GM12878 (cell line): ENCODE results near the gene SLC2A4. TPM values are rescaled to one million over a fixed set of nuclear protein-coding genes. Genes with fewer than 3 reads are reported as not detected.

Source experiments
- ATF7 ChIP-seq: fragments of 450-650 bp; IDR thresholded peaks from 2 replicates; pipeline ENCODE4 v1.6.1; 2016; ENCODE audit warnings: low read depth, mild to moderate bottlenecking
- BMI1 ChIP-seq: fragments of 450-650 bp; IDR thresholded peaks from 2 replicates; pipeline ENCODE4 v1.6.1; 2016; ENCODE audit warnings: mild to moderate bottlenecking, moderate library complexity, borderline replicate concordance
- ESRRA ChIP-seq: IDR thresholded peaks from 2 replicates; pipeline ENCODE4 v1.6.1; 2012; ENCODE audit warnings: mild to moderate bottlenecking, low read length, improper control_type of control experiment
- IRF3 ChIP-seq: fragments of 450-650 bp; IDR thresholded peaks from 2 replicates; pipeline ENCODE4 v1.6.1; 2014; ENCODE audit warnings: mild to moderate bottlenecking
- KDM1A ChIP-seq: fragments of 200-600 bp; sonication (generic); IDR thresholded peaks from 2 replicates; pipeline ENCODE4 v1.6.1; 2016; ENCODE audit warnings: borderline replicate concordance
- MTA2 ChIP-seq: fragments of 450-650 bp; IDR thresholded peaks from 2 replicates; pipeline ENCODE4 v1.6.1; 2016; ENCODE audit warnings: low read depth, mild to moderate bottlenecking, moderate library complexity
- PML ChIP-seq: IDR thresholded peaks from 2 replicates; pipeline ENCODE4 v1.6.1; 2012; ENCODE audit warnings: low read length, inconsistent platforms
- RAD21 ChIP-seq: IDR thresholded peaks from 2 replicates; pipeline ENCODE4 v1.6.1; 2011; ENCODE audit warnings: mild to moderate bottlenecking, low read depth, low read length, moderate library complexity; ENCODE audit not compliant: insufficient read depth
- SPI1 ChIP-seq: IDR thresholded peaks from 2 replicates; pipeline ENCODE4 v1.6.1; 2011; ENCODE audit warnings: low read depth, mild to moderate bottlenecking, low read length, moderate library complexity, borderline replicate concordance; ENCODE audit not compliant: insufficient read depth
- STAT3 ChIP-seq: IDR thresholded peaks from 2 replicates; pipeline ENCODE4 v1.6.1; 2011; ENCODE audit warnings: low read depth, low read length, improper control_type of control experiment
- TCF3 ChIP-seq: IDR thresholded peaks from 2 replicates; pipeline ENCODE4 v1.6.1; 2012; ENCODE audit warnings: low read depth, mild to moderate bottlenecking, low read length, borderline replicate concordance; ENCODE audit not compliant: insufficient read depth
- ZBTB4 ChIP-seq: fragments of 450-650 bp; formaldehyde crosslinking; IDR thresholded peaks from 2 replicates; pipeline ENCODE4 v1.4.0; 2022; ENCODE audit warnings: mild to moderate bottlenecking, moderate library complexity
- ZBTB40 ChIP-seq: fragments of 450-650 bp; IDR thresholded peaks from 2 replicates; pipeline ENCODE4 v1.6.1; 2016; ENCODE audit warnings: mild to moderate bottlenecking, moderate library complexity, borderline replicate concordance
- ZNF24 ChIP-seq: fragments of 450-650 bp; IDR thresholded peaks from 2 replicates; pipeline ENCODE4 v1.6.1; 2017; ENCODE audit warnings: antibody characterized with exemption, mild to moderate bottlenecking
- ZNF274 ChIP-seq: IDR thresholded peaks from one replicate; pipeline ENCODE4 v1.8.0; 2011; ENCODE audit not compliant: insufficient read length, insufficient read depth
- polyA plus RNA-seq, 11 experiments: library from polyadenylated mRNA; depleted of rRNA in 4 of 11; unstranded in 6 of 11; stranded (reverse) in 5 of 11; fragments of >200 nt; fragmentation: Nextera tagmentation in 4 of 11; fragmentation: Illumina TruSeq in 1 of 11; extraction: Ambion mirVana in 4 of 11; extraction: Trizol in 1 of 11; gene quantifications; 1 replicate in 1 of 11; 2 replicates in 10 of 11; pipeline versions ENCODE4 v1.2.1 to v1.2.3, GENCODE V29; 2011 to 2016; ENCODE audit warnings: inconsistent platforms in 2 of 11, missing spikeins in 2 of 11, low read depth in 1 of 11
- total RNA-seq, 4 experiments: library from RNA; depleted of rRNA in 3 of 4; stranded (reverse); fragments of >200 nt in 3 of 4; fragmentation: Illumina TruSeq in 1 of 4; extraction: Trizol in 1 of 4; gene quantifications; 2 replicates each; pipeline versions ENCODE4 v1.2.1 to v1.2.3, GENCODE V29; 2013 to 2021
- TF ChIP-seq, protein P1 (sequence below): fragments of 450-650 bp; IDR thresholded peaks from 2 replicates; pipeline ENCODE4 v1.6.1; 2018; ENCODE audit warnings: borderline replicate concordance, mild to moderate bottlenecking; ENCODE audit not compliant: partially characterized antibody
- TF ChIP-seq, protein P2 (sequence below): fragments of 450-650 bp; IDR thresholded peaks from 2 replicates; pipeline ENCODE4 v1.6.1; 2016; ENCODE audit warnings: mild to moderate bottlenecking

Gene SLC2A4
- total and polyA plus RNA-seq, 10 of the 15 experiments (the other 5 are each of a cell fraction or from before 2014, with no cell fraction given): 0.03 to 0.23 (median 0.04) TPM; not detected in 4

GRCh38 chr17:7329374-7329996 is 48.0 kb downstream of the SLC2A4 start (continued):
- peak; percentile 39; the same call in 1 of the 2 replicates for TF ChIP-seq SPI1
- no peak for TF ChIP-seq KDM1A
- TF ChIP-seq, protein P1, sequence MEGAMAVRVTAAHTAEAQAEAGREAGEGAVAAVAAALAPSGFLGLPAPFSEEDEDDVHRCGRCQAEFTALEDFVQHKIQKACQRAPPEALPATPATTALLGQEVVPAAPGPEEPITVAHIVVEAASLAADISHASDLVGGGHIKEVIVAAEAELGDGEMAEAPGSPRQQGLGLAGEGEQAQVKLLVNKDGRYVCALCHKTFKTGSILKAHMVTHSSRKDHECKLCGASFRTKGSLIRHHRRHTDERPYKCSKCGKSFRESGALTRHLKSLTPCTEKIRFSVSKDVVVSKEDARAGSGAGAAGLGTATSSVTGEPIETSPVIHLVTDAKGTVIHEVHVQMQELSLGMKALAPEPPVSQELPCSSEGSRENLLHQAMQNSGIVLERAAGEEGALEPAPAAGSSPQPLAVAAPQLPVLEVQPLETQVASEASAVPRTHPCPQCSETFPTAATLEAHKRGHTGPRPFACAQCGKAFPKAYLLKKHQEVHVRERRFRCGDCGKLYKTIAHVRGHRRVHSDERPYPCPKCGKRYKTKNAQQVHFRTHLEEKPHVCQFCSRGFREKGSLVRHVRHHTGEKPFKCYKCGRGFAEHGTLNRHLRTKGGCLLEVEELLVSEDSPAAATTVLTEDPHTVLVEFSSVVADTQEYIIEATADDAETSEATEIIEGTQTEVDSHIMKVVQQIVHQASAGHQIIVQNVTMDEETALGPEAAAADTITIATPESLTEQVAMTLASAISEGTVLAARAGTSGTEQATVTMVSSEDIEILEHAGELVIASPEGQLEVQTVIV: peak; percentile 100
- TF ChIP-seq ZBTB4: no peak
- no peak; the same call in 1 of the 2 replicates for TF ChIP-seq ESRRA
- TF ChIP-seq IRF3: no peak
- TF ChIP-seq ATF7: no peak
- no peak; the same call in 1 of the 2 replicates for TF ChIP-seq PML
- TF ChIP-seq BMI1: peak; percentile 73; the same call in 1 of the 2 replicates
- TF ChIP-seq MTA2: 0 out of 2 replicates have a peak, but pooled peaks have one; percentile 22
- TF ChIP-seq ZNF24: no peak
- TF ChIP-seq TCF3: no peak
- TF ChIP-seq, protein P2, sequence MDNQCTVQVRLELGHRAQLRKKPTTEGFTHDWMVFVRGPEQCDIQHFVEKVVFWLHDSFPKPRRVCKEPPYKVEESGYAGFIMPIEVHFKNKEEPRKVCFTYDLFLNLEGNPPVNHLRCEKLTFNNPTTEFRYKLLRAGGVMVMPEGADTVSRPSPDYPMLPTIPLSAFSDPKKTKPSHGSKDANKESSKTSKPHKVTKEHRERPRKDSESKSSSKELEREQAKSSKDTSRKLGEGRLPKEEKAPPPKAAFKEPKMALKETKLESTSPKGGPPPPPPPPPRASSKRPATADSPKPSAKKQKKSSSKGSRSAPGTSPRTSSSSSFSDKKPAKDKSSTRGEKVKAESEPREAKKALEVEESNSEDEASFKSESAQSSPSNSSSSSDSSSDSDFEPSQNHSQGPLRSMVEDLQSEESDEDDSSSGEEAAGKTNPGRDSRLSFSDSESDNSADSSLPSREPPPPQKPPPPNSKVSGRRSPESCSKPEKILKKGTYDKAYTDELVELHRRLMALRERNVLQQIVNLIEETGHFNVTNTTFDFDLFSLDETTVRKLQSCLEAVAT: no peak
- TF ChIP-seq ZNF274: no peak
- no peak for TF ChIP-seq STAT3
- TF ChIP-seq RAD21: no peak
- no peak for TF ChIP-seq ZBTB40
